Calu3 (cell line): ENCODE measurements around the gene SIVA1. TPM values are rescaled to one million over a fixed set of nuclear protein-coding genes. Genes with fewer than 3 reads are reported as not detected.

Experiments
- BruUV-seq: library from RNA; stranded (reverse); fragments of 400-500 nt; replicated peaks from 2 replicates; lab custom pipeline; 2021; lab: Mats Ljungman, UMichigan
- CTCF ChIA-PET: fragments of 300-600 bp; sonication (Branson Sonifier 250); formaldehyde crosslinking; loops from one replicate; lab custom pipeline; 2022; ENCODE audit warnings: antibody characterized with exemption; lab: Charles Lee
- DNase-seq: peaks from one replicate; pipeline ENCODE4 v3.0.0; 2022
- H3K27ac Mint-ChIP-seq: one replicate; pipeline ENCODE4 v1.8.0; 2022; ENCODE audit warnings: mixed read lengths; ENCODE audit not compliant: unreplicated experiment
- H3K27me3 Mint-ChIP-seq: one replicate; pipeline ENCODE4 v1.8.0; 2022; ENCODE audit warnings: mixed read lengths; ENCODE audit not compliant: unreplicated experiment
- H3K36me3 Mint-ChIP-seq: one replicate; pipeline ENCODE4 v1.8.0; 2022; ENCODE audit warnings: mild to moderate bottlenecking, moderate library complexity, mixed read lengths; ENCODE audit not compliant: insufficient read depth, unreplicated experiment
- H3K4me1 Mint-ChIP-seq: one replicate; pipeline ENCODE4 v1.8.0; 2022; ENCODE audit warnings: mild to moderate bottlenecking, low read depth, mixed read lengths; ENCODE audit not compliant: unreplicated experiment
- H3K4me3 Mint-ChIP-seq: one replicate; pipeline ENCODE4 v1.8.0; 2022; ENCODE audit warnings: mild to moderate bottlenecking, low read depth, moderate library complexity, mixed read lengths; ENCODE audit not compliant: unreplicated experiment
- H3K9me3 Mint-ChIP-seq: one replicate; pipeline ENCODE4 v1.8.0; 2022; ENCODE audit warnings: low read depth, mixed read lengths; ENCODE audit not compliant: unreplicated experiment
- CTCF ChIP-seq: fragments of 200-600 bp; IDR thresholded peaks from one replicate; pipeline ENCODE4 v1.8.0; 2022; ENCODE audit warnings: antibody characterized with exemption; ENCODE audit not compliant: unreplicated experiment
- intact Hi-C: fragments of 100-400 bp; cut with micrococcal nuclease; formaldehyde crosslinking; loops from one replicate; pipeline ENCODE4 v1.10.0; 2022; ENCODE audit not compliant: unreplicated experiment
- total RNA-seq: library from RNA; stranded (reverse); gene quantifications from 2 replicates; pipeline ENCODE4 v1.2.3, GENCODE V29; 2022

SIVA1 gene
- total RNA-seq, 1 experiment from 2014 or later: 72.3 TPM

GRCh38 chr14:104744484-104744883, 8.5 kb upstream of the SIVA1 start:
- CTCF ChIA-PET: no interaction called here
- Mint-ChIP-seq H3K4me1 (peaks cover 8% of the 10 kb centered on the region), H3K4me3 (no peak overlapping the region), H3K27ac (no peak overlapping the region), H3K9me3 (no peaks in the 10 kb centered on the region), H3K36me3 (no peaks in the 10 kb centered on the region), H3K27me3 (no peaks in the 10 kb centered on the region)
- TF ChIP-seq CTCF: no peak
- intact Hi-C loops: no loop called here
- no TSS peak for BruUV-seq
- no peak for DNase-seq

GRCh38 chr14:104745431-104745830, 7.5 kb upstream of the SIVA1 start:
- CTCF ChIA-PET: no interaction called here
- no peak for TF ChIP-seq CTCF
- Mint-ChIP-seq H3K27ac (no peak overlapping the region), H3K4me3 (no peak overlapping the region), H3K4me1 (peaks cover 16% of the 10 kb centered on the region), H3K9me3 (no peaks in the 10 kb centered on the region), H3K36me3 (no peaks in the 10 kb centered on the region), H3K27me3 (no peaks in the 10 kb centered on the region)
- intact Hi-C loops: no loop called here
- DNase-seq: no peak
- BruUV-seq: no TSS peak

GRCh38 chr14:104746071-104746545, 6.8 kb upstream of the SIVA1 start:
- DNase-seq: no peak
- no peak overlapping the region for H3K4me3 Mint-ChIP-seq
- H3K27me3 Mint-ChIP-seq: no peaks in the 10 kb centered on the region
- no peak overlapping the region for H3K27ac Mint-ChIP-seq
- intact Hi-C loops: no loop called here
- no TSS peak for BruUV-seq
- no peaks in the 10 kb centered on the region for H3K9me3 Mint-ChIP-seq
- H3K36me3 Mint-ChIP-seq: no peaks in the 10 kb centered on the region
- TF ChIP-seq CTCF: no peak
- CTCF ChIA-PET: no interaction called here
- H3K4me1 Mint-ChIP-seq: peaks cover 16% of the 10 kb centered on the region

- intact Hi-C loops: no loop called here
- CTCF ChIA-PET: no interaction called here
- no peak overlapping the region for H3K4me3 Mint-ChIP-seq
- no peak for TF ChIP-seq CTCF
- no peaks in the 10 kb centered on the region for H3K27me3 Mint-ChIP-seq
- H3K4me1 Mint-ChIP-seq: peaks cover 16% of the 10 kb centered on the region
- no peaks in the 10 kb centered on the region for H3K36me3 Mint-ChIP-seq
- no peak overlapping the region for H3K27ac Mint-ChIP-seq
- no TSS peak for BruUV-seq
- DNase-seq: no peak
- H3K9me3 Mint-ChIP-seq: no peaks in the 10 kb centered on the region
Observed at GRCh38 chr14:104746934-104747481, 5.9 kb upstream of the SIVA1 start.
